SIG-M5 treated with dmso at 0.1 percent for 504 hours (cell line): ENCODE measurements around the gene HES3.

Experiments used
- DNase-seq: peaks from one replicate; lab custom pipeline; 2025; ENCODE audit not compliant: unreplicated experiment; lab: John Stamatoyannopoulos, UW

The HES3 gene

GRCh38 chr1:6243993-6244392 is at the start of gene HES3:
HES3 (plus strand) TSS chr1:6244179; CDS start chr1:6244366, 187 bp downstream.
- DNase-seq = no peak

- peak; percentile 59 for DNase-seq
Observed at GRCh38 chr1:6197746-6198427, 46.1 kb upstream of the HES3 start.

- no peak for DNase-seq
Observed at GRCh38 chr1:6198646-6199297, 45.2 kb upstream of the HES3 start.

- peak; percentile 99 for DNase-seq
Observed at GRCh38 chr1:6199298-6200187, 44.4 kb upstream of the HES3 start, which contains the start of gene RPL22. RPL22 (minus strand) TSS chr1:6199595; CDS start chr1:6199573, 22 bp downstream.

- DNase-seq = no peak
Observed at GRCh38 chr1:6200188-6200809, 43.7 kb upstream of the HES3 start.

GRCh38 chr1:6202256-6202655 is 41.7 kb upstream of the HES3 start:
- no peak for DNase-seq

GRCh38 chr1:6205849-6206519 is 38.0 kb upstream of the HES3 start, which contains the start of gene RNF207:
RNF207 (plus strand) TSS chr1:6206119; CDS start chr1:6206536, 417 bp downstream.
- DNase-seq = peak; percentile 16

- no peak for DNase-seq
Observed at GRCh38 chr1:6206520-6206855, 37.5 kb upstream of the HES3 start.

GRCh38 chr1:6207075-6207885 is 36.7 kb upstream of the HES3 start:
- no peak for DNase-seq

- DNase-seq = no peak
Observed at GRCh38 chr1:6207921-6208320, 36.1 kb upstream of the HES3 start.

GRCh38 chr1:6208723-6209660 is 35.0 kb upstream of the HES3 start:
- peak; percentile 36 for DNase-seq

- DNase-seq = peak; percentile 22
Observed at GRCh38 chr1:6209661-6210580, 34.1 kb upstream of the HES3 start.

GRCh38 chr1:6210591-6211355 is 33.2 kb upstream of the HES3 start:
- no peak for DNase-seq

GRCh38 chr1:6211731-6212130 is 32.2 kb upstream of the HES3 start:
- no peak for DNase-seq

GRCh38 chr1:6212193-6212959 is 31.6 kb upstream of the HES3 start:
- no peak for DNase-seq
